ENCODE measurements around the gene P2RY2.

DNA sequence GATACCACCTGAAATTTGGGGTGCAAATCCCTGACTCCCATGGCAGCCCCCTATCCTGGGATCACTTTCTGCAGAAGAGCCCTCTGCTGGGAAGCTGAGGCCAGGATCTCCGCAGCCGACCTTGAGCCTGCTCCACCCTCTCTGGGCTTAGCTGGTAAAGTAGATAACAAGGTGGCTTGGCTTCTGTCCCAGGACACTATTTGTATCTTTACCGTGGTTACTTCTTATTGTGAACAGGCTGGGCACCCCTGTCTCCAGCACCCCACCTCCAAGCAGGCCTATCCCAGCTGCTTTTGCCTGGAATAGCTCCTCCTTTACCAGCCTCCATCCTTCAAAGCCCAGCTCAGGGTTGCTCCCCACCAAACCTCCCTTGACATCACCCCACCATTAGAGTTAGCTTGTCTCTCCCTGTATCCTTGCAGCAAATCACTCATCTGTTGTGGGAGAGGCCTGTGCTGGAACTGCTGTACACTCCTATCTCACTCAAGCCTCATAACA, 35.2 kb upstream of the P2RY2 start:
- TF ChIP-seq, protein P1, sequence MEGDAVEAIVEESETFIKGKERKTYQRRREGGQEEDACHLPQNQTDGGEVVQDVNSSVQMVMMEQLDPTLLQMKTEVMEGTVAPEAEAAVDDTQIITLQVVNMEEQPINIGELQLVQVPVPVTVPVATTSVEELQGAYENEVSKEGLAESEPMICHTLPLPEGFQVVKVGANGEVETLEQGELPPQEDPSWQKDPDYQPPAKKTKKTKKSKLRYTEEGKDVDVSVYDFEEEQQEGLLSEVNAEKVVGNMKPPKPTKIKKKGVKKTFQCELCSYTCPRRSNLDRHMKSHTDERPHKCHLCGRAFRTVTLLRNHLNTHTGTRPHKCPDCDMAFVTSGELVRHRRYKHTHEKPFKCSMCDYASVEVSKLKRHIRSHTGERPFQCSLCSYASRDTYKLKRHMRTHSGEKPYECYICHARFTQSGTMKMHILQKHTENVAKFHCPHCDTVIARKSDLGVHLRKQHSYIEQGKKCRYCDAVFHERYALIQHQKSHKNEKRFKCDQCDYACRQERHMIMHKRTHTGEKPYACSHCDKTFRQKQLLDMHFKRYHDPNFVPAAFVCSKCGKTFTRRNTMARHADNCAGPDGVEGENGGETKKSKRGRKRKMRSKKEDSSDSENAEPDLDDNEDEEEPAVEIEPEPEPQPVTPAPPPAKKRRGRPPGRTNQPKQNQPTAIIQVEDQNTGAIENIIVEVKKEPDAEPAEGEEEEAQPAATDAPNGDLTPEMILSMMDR (IDR thresholded peaks at IDR 0.05; ENCODE audit: low read depth, low read length) = no peak
- no peak for TF ChIP-seq EZH2phosphoT487 (IDR thresholded peaks at IDR 0.05; ENCODE audit: low read depth)
